ENCODE measurements around the gene ESPL1. TPM values are rescaled to one million over a fixed set of nuclear protein-coding genes. Genes with fewer than 3 reads are reported as not detected.

The ESPL1 gene
- total and polyA plus RNA-seq, 2 of the 8 experiments (the other 6 are each of a cell fraction or from before 2014, with no cell fraction given) = 31.8 to 52.7 TPM

DNA sequence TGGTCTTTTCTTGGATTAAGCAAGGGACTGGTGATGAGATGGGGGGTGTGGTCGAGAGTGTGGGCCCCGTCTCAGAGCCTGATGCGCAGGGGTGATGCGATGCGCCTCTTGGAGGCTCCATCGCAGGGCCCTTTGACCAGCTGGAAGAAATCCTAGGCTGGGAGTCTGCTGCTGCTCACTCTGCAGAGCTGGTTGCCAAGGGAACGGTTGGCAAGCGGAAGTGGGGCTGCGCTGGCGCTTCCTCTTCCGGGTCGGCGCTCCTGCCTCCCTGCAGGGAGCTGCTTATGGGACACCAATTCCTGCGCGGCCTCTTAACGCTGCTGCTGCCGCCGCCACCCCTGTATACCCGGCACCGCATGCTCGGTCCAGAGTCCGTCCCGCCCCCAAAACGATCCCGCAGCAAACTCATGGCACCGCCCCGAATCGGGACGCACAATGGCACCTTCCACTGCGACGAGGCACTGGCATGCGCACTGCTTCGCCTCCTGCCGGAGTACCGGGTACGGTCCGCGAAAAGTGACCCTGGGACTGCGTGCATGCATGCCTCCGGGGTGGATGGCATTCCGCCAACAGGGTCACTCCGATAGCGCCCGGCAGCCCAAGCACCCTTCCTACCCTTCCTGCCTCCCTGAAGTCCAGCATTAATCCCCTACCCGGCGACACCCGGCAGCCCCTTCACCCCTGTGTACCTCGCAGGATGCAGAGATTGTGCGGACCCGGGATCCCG is 31.5 kb downstream of the ESPL1 start, which contains the start of gene MYG1 (continued):
- peak; percentile 29; the same call in 1 of the 2 replicates for TF ChIP-seq KDM5A (IDR thresholded peaks at IDR 0.05; ENCODE audit: low read length)
- TF ChIP-seq SUZ12 (IDR thresholded peaks at IDR 0.05; ENCODE audit: low read length) = no peak
- no peak for TF ChIP-seq RNF2 (IDR thresholded peaks at IDR 0.05; ENCODE audit: borderline replicate concordance, low read depth, low read length, missing control alignments, poor library complexity, severe bottlenecking)
- peak; percentile 94 for TF ChIP-seq SAP30 (IDR thresholded peaks at IDR 0.05; ENCODE audit: insufficient read depth, insufficient replicate concordance, low read length)
- peak; percentile 48 for TF ChIP-seq CREB1 (IDR thresholded peaks at IDR 0.05)
- TF ChIP-seq, protein P1, sequence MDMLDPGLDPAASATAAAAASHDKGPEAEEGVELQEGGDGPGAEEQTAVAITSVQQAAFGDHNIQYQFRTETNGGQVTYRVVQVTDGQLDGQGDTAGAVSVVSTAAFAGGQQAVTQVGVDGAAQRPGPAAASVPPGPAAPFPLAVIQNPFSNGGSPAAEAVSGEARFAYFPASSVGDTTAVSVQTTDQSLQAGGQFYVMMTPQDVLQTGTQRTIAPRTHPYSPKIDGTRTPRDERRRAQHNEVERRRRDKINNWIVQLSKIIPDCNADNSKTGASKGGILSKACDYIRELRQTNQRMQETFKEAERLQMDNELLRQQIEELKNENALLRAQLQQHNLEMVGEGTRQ (IDR thresholded peaks at IDR 0.05; ENCODE audit: low read length) = no peak
- TF ChIP-seq JUND (IDR thresholded peaks at IDR 0.05; ENCODE audit: low read length) = no peak
- TF ChIP-seq RXRA (IDR thresholded peaks at IDR 0.05; ENCODE audit: insufficient read depth, low read depth, low read length) = no peak
- no peak for TF ChIP-seq SP2 (IDR thresholded peaks at IDR 0.05; ENCODE audit: low read length)
